Suppressor macrophage treated with lipopolysaccharide for 1 hour (primary cell): Measurements from ENCODE around the gene FOXP4.

ENCODE experiments used
- DNase-seq, 3 donors: peaks; one replicate each; pipeline ENCODE4 v3.0.0-alpha.2; 2020 to 2022

Gene FOXP4

DNA sequence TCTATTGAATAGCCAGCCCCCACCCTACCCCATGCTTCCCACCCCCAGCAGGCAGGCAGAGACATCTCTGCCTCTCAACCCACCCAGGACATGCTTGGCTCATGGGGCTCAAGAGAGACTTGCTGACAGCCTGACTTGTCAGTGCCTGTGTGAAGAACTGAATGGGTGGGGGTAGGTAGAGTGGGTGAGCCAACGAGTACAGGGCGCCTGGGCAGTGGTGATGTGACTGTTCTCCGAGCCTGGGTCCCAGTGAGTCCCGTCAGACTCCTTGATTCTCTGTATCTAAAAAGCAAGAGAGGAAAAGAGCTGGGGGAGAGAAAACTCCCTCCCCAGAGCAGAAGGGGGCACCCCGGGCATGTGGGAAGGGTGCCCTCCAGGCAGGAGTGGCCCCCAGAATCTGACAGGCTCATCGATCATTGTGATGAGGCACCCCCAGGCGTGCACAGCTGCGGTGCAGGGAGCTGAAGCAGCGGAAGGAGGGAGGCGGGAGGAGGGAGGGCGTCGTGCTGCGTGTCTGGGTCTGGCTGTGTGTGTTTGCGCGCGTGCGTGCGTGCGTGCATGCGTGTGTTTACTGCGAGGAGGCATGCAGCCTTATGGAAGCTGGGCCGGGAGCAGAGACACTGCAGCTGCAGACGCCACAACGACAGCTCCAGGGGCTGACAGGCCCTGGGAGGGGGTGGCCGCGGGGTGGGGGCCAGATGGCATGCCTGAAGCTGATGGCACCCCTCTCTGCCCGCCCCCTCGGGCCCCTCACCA lies 40.2 kb downstream of the FOXP4 start:
- DNase-seq: no peak

DNA sequence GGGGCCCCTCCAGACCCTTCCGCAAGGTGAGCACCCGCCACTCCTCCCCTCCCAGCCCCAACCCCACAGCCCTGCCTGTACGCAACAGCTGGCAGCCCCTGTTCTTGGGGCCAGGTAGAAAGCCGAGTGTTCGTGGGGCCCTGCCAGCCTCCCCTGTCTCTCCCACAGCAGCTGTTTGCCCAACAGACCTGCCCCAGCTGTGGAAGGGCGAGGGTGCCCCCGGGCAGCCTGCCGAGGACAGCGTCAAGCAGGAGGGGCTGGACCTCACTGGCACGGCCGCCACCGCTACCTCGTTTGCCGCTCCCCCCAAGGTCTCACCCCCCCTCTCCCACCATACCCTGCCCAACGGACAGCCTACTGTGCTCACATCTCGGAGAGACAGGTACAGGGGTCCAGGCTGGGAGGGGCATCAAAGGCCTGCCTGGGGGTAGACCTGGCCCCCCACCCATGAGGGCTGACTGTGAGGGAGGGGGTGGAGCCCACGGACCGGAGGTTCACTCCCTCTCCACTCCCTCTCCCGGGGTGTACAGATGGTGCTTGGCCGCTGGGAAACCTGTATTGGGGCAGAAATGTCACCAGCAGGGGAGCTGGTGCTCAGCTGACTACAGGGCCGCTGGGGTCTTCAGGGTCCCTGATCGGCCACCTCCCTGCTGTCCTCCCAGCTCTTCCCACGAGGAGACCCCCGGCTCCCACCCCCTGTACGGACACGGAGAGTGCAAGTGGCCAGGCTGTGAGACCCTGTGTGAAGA lies 41.1 kb downstream of the FOXP4 start:
- no peak for DNase-seq

DNA sequence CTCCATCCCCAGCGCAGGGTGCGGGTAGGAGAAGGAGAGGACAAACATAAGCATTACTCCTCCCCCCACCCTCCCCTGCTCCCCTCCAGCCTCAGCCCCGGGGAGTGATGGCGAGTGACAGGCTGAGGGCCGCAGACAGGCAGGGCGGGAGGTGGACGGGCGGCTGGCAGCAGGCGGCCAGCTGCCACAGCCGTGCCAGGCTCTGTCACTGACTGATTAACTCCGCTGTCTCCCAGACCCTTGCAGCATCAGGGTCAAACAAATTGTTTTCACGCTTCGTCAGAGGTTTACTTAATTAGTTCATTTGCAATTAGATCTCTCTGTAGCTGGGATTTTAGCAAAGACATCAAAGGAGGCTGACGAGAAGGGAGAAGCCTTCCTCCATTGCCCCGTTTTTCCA lies 41.9 kb downstream of the FOXP4 start:
- DNase-seq: no peak

DNA sequence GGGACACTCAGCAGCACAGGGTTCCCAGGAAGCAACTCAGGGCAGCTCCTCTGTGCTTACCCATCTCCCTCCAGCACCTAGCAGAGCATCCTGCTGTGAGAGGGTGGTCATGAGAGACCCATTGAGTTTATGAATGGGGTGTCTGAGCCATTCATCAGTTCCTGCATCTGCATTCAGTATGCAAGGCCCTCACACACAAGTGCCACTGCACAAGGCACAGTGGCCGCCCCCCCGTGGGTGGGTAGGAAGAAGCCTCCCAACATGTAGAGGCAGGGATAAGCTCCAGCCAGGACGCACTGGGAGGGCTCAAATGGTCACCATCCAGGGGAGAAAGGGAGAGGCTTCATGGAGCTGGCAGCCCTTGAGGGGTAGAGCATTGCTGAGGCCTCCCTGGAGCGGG lies 43.0 kb downstream of the FOXP4 start:
- no peak for DNase-seq

DNA sequence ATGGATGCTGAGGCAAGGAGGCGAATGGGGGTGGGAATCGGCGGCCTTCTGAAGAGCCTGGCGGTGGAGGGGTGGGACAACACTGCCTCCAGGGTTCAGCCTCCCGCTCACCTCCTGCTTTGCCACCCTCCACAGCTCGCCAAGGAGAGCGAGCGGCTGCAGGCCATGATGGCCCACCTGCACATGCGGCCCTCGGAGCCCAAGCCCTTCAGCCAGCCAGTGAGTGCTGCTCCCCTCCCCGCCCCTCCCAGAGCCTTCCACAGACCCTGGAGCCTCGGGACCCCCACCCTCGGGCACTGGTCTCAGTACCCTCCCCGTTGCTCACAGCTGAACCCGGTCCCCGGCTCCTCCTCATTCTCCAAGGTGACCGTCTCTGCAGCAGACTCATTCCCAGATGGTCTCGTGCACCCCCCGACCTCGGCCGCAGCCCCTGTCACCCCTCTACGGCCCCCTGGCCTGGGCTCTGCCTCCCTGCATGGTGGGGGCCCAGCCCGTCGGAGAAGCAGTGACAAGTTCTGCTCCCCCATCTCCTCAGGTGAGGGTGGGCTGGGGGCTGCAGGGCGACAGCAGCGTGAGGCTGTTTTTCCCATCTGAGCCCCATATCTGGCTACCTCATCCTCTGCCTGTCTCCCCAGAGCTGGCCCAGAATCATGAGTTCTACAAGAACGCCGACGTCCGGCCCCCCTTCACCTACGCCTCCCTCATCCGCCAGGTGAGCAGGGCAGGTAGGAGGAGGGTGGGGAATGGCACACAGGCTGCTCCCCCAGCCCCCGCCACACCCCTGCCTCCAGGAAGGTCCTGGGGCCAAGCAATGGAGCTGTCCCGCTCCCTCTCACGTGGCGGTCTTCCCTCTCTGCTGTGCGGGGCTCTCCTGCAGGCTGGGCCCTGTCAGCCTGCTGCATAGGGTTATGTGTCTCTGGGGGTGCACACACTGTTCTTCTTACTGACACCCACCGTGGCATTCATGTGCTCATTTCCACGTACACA lies 43.7 kb downstream of the FOXP4 start:
- no peak for DNase-seq

DNA sequence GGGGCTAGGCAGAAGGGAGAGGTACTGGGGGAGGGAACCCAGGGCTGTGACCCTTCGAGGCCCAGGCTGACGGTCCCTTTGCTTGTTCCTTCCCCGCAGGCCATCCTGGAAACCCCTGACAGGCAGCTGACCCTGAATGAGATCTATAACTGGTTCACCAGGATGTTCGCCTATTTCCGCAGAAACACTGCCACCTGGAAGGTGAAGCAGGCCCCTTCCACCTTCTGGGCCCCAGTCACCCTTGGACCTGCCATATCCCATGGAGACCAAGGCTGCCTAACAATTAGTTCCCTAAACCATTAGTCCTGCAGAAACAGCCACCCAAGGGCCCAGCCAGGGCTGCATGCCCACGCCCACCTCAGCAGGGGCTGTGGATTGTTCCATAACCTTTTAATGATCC lies 44.9 kb downstream of the FOXP4 start:
- no peak for DNase-seq

DNA sequence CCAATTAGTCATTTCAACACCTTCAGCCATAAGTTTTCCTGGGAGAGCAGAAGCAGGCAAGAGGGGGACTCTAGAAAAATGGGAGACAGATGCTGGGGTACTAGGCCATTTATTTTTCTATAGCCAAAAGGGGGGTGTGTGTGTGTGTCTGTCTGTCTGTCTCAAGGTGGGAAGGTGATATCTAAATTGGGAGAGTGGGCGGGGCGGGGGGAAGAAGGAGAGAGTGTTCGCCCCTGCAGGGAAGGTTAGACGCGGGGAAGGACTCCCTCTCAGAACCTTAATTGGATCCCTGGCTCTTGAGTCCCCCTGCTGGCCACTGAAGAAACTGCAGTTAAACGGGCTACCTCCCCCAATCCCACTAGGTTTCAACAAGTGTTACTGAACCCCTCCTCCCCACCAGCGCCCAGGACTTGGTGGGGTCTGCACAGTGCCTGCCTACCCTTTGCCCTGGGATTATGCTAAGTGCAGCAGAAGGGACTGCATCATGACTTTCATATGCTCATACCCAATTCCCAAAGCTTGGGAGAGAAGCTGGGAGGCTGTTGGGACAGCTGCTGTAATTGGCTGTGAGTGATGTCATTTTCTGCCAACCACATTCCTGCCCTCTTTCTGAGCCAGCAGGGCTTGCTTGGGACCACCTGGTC lies 45.8 kb downstream of the FOXP4 start:
- DNase-seq: peak; percentile 56 to 79 (median 77)

DNA sequence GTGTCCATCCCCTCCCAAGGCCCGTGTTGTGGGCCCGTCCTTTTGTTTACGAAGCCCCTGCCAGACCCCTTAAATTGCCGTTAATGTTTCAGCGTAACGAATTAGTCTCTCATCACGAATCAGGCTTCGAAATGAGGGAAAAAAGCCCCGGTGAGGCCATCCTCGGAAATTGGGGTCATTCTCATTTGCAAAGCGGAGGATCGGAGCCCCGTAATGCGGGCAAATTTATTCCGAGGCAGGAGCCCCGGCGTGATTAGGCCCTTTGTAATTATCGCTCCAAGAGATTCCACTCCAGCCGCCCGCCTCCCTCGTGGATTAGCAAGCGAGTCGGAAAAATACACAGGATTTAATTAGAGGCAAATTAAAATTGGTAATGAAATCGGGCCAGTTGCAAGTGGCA lies 47.2 kb downstream of the FOXP4 start:
- DNase-seq: no peak

DNA sequence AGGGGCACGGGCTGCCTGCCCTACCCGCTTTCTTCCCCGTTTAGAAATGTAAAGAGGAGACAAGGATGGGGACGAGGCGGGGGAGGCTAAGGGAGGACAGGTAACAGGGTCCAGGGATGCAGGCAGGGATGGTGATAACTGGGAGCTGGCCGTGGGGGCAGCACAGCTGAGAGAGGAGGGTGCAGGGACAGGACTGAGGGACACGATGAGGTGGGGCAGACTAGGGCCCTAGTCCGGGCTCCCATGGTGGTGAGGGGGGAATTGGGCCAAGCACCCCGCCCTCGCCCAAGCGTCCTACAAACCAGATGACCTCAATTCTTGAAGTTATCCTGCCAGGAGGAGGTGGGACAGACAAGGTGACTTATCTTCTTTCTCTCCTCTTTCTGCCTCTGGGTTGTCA lies 47.7 kb downstream of the FOXP4 start:
- DNase-seq: no peak

DNA sequence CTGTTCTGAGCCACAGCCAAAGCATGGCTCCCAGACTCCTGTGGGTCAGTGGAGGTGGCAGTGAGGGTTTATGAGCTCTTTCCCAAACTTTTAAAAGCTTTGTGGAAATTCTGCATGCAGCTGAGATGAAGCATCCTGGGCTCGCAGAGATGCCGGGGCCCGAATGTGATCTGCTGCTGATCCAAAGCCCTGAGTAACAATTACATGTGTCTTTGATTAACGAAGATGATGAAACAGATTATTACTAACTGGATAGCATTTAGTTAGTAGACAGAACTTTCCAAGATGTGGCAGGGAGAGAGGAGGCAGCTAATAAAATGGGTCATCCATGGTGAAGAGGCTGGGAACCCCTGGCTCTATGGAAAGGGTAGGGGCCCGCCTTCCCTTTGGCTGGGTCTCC lies 48.1 kb downstream of the FOXP4 start:
- no peak for DNase-seq

DNA sequence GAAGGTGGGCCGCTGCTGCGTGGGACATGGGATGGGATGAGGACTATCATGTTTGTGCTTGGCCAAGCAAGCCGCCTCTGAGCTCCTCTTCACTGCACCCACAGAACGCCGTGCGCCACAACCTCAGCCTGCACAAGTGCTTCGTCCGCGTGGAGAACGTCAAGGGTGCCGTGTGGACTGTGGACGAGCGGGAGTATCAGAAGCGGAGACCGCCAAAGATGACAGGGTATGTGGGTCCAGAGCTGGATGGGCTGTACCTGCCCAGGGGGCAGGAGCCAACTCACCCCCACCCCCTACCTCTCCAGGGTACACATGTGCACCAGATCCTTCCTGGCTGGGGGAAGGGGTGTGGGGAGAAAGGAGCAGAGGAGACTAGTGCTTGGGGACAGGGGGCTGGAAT lies 48.6 kb downstream of the FOXP4 start:
- no peak for DNase-seq

DNA sequence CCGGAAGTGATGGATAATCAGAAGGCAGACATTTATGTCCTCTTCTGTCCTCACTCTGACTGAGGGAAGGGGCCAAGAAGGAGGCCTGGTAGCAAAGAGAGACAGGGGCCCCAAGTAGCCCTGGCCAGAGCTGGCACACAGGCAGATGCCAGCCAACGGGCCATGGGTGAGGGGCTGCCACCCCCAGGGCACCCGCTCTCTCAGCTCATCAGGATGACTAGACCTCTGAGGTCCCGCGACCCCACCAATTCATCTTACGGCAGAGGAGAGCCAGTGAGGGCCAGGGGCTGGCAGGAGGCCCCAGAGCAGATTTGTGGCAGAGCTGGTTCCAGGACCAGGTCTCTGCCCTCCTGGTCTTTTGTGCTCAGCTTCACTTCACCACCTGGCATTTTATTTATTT lies 49.0 kb downstream of the FOXP4 start:
- no peak for DNase-seq

DNA sequence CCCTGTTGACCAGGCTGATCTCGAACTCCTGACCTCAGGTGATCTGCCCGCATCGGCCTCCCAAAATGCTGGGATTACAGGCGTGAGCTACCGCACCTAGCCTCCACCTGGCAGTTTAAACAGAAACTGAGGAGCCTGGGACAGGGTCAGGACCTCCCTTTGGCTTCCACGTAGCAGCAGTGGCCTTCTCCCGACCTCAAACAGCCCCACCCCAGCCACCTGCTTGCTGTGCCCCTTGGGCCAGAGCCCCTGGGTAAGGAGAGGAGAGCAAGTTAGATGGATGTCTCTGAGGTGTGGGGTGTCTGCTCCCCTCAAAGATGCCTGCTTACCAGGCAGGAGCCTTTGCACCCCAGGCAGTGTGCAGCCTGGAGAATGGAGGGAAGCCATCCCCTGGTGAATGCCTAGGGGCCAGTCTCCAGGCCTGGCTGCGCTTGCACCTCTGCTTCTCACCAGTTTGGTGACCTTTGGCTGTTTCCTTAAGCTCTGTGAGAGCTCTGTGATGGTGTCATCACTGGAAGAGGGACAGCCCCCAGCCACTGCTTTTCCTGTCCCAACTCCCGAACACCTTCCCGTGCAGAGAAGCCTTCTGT lies 50.0 kb downstream of the FOXP4 start:
- DNase-seq: no peak

DNA sequence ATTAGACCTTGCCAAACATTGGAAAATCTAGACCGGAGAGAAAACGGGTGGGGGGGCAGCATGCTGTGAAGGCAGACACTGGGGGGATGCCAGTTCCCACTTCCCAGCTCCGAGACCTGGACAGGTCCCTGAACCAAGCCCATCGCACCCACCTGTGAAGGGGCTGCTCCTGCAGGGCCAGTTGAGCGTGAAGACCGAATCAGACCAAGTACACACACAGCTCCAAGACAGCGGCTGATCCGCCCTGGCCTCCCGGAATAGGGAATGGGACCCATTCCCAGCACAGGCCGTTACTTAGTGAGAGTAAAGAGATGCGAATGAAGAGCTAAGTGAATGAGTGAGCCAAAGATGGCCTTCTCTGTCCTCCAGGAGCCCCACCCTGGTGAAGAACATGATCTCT lies 50.6 kb downstream of the FOXP4 start:
- no peak for DNase-seq

DNA sequence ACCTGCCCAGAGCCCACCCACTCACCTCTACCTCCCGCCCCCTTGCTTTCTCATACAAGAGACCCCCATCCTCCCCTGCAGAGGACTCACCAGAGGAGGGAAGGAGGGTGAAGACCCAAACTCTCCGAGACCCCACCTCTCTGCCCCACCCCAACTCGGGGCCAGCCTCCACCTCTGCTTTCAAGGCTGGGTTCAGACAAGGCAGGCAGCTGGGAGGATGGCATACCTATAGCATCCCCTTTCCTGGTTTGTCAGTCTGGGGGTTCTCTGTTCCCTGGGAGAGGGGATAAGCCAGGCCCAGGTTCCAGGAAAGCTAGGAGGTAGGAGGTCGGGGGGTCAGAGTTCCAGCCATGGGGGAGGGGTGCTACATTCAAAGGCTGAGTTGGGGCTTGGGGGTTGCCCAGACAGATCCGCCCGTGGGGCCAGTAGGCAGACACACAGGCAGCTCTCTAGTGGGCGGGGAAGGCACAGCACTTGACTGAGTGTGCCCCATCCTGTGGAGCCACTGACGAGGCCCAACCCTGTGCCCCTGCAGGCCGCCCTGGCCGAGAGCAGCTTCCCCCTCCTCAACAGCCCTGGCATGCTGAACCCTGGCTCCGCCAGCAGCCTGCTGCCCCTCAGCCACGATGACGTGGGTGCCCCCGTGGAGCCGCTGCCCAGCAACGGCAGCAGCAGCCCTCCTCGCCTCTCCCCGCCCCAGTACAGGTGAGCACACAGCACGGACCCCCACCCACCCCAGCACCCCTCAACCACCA lies 51.2 kb downstream of the FOXP4 start:
- no peak for DNase-seq

DNA sequence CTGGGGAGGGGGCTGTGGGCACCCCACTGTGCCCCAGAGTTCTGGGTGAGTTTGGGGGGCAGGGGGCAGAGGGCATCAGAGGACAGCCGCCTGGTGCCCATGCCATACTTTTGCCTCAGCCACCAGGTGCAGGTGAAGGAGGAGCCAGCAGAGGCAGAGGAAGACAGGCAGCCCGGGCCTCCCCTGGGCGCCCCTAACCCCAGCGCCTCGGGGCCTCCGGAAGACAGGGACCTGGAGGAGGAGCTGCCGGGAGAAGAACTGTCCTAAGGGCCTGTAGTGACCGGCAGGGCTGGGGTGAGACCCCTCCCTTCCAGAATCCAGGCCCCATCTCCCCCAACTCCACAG lies 52.5 kb downstream of the FOXP4 start:
- DNase-seq: no peak

DNA sequence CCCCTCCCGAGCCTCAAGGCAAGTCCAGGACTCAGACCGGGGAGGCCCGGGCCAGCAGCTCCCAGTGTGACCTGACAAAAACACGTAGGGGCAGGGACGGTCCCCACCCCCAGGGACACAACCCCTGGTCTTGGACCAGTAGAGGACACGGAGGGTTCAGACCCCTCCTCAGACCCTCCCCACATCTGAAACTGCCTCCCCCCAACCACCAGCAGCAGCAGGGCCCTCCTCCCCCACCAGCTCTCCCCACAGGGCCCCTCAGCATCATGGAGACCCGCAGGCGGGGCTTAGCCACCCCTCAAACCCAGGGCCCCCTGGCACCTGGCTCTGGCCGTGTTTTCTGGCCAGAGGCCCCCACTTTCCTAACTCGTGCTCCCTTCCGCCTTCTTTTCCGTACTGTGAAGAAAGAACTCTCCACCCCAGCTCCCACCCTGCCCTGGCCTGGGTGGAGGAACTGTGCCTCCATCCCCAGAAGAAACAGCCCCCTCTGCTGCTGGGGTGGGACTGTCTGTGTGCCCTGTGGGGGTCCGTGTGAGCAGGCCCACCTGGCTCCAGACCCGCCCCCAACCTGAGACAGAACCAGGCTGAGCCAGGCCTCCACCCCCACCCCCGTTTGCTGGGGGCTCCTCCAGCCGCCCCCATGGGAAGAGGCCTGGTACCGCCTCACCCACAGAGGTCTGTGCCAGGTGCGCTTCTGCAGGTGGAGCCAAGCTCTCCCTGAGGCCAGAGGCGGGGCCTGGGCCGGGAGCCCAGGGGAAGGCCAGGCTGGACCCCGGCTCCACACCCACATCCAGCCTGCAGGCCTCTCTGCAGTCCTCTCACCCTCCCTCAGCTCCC lies 53.1 kb downstream of the FOXP4 start:
- no peak for DNase-seq

DNA sequence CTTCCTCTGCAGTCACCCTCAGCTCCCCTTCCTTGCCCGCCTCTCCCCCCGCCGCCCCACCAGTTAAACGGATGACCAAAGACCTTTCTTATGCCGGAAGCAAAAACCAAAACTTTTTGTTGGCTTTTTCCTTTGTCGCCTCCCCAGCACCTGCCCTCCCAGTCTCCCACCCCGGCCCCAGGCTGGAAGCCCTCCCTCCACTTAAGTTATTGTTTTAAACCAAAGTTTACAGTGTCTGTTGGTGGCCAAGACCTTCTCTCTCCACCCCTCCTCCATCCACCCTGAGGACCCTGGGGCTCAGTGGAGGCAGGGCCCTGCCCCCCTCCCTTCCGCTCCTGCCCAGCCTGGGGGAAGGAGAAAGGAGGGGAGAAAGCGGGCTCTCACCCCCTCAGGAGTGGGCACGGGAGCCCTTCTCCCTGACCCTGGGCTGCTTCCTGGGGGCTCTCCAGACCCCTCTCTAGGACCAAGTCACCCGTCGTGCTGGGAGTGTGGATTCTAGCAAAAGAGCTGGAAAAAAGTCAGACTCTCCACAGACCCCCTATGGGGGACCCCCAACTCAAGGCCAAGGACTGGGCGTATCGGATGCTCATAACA lies 53.8 kb downstream of the FOXP4 start:
- DNase-seq: no peak

DNA sequence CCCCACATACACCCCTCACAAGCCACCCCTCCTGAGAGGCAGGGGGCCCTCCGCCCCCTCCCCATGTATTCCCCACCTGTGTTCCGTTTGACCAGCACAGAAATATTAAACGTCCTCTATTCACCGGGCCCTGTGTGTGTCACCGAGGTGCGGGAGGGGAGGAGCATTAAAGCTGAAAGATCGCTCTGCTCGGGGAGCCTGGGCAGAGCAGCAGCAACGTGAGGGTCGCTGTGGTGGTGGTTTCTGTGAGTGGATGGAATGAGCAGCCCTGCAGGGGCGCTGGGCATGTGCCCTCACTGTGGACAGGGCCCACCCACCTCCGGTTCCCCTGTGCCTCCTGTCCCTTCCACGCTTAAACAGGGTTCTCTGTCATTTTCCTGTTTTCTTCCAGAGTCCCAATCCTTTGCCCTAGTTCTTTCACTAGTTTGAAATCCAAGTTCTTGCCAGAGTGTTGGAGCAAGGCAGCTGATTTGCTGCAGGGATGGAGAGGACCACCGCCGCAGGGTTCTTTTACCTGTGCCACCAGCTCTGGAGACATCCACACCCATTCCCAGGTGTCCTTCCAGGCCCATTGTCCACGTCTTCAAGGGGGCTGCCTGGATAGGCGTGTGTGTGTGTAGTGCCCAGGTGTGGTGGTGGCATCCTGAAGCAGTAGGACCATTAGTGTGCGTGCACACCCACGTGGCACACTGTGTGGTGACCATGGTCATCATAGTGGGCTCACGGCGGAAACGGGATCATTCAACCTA lies 54.5 kb downstream of the FOXP4 start:
- DNase-seq: no peak

DNA sequence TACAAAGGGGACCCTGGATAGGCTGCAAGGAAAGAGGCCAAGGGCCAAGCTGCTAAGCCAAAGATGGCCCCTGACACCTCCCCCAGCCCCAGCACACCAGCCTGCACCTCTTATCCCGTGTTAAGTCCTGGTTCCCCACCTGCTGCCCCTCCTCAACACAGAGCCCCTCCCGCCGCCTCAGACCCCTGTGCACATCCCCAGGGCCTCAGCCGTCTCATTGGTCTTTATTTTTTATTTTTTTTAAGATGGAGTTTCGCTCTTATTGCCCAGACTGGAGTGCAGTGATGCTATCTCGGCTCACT lies 55.0 kb downstream of the FOXP4 start:
- DNase-seq: no peak
